DMS153 treated with DMSO at 0.1 percent for 48 hours (cell line): ENCODE results near the gene TRAK1.

ENCODE experiments used
- DNase-seq: peaks from one replicate; lab custom pipeline; 2025; ENCODE audit not compliant: unreplicated experiment; lab: John Stamatoyannopoulos, UW

The TRAK1 gene

GRCh38 chr3:42198709-42199108, 107.6 kb downstream of the TRAK1 start:
- no peak for DNase-seq

DNA sequence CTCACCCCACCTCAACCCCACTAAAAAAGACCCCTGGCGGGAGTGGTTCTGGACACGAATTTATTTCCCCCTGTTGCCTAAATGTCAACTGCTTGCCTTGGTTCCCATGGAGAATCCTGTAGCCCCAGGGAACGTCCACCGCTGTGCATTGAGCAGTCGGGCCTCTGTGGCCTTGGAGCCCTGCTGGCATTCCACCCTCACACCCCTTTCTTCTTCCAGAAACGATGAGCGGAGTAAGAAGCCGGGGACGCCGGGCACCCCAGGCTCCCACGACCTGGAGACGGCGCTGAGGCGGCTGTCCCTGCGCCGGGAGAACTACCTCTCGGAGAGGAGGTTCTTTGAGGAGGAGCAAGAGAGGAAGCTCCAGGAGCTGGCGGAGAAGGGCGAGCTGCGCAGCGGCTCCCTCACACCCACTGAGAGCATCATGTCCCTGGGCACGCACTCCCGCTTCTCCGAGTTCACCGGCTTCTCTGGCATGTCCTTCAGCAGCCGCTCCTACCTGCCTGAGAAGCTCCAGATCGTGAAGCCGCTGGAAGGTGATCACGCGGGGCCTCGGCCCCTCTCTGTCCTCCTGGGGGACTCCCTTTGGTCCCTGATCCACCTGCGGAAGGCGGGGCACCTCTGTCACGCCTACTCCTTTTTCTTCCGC, 111.2 kb downstream of the TRAK1 start:
- DNase-seq: no peak

GRCh38 chr3:42204867-42205599, 113.9 kb downstream of the TRAK1 start:
- no peak for DNase-seq

DNA sequence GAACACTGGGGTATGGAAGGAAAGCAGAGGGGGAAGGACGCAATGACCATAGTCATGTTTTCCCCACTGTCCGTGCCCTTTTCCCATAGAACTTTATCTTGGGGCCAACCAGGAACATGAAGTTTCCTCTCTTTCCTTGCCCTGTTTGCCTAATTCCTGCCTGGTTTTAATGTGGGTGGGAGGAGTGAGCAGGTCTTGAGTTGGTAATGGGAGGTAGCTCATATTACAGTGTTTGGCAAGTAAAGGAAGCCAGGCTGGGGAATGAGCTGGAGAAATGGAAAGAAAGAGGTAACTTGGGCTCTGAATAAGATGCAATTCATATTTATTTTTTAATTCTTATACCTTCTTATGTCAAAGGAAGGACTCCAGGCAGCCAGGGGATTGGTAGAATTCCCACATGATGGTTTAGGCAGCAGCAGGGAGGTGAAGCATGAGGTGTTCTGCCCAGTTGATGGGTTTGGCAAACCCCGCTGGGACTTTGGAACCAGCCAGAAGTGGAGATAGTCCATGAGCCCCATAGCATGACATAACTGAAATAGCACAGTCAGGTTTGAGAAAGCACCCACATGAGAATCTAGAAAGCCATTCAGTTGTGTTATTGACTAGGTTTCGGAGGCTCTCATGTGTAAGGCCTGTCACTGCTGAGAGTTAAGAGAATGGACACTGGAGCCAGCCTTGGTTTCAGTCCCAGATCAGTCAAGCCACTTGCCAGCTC, 114.8 kb downstream of the TRAK1 start:
- no peak for DNase-seq

- DNase-seq: no peak
Measured at GRCh38 chr3:42209917-42210316, 118.8 kb downstream of the TRAK1 start.

DNA sequence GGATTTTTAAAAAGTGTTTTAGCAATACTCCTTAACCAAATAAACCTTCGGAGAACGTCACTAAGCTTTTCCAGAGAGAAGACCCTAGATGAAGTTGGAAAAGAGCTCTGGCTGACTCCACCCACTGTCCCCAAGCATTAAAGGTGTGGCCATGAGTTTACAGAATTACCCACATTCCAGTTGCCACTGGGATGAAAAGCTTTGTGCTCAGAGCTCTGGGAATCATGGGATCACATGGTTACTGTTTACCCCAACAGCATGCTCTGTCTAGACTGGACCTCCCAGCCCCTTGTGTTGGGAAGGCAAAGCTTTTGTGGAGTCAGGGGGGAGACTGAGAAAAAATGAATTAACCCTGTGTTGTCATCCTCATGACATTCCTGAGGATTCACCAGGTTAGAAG, 119.6 kb downstream of the TRAK1 start:
- DNase-seq: no peak

DNA sequence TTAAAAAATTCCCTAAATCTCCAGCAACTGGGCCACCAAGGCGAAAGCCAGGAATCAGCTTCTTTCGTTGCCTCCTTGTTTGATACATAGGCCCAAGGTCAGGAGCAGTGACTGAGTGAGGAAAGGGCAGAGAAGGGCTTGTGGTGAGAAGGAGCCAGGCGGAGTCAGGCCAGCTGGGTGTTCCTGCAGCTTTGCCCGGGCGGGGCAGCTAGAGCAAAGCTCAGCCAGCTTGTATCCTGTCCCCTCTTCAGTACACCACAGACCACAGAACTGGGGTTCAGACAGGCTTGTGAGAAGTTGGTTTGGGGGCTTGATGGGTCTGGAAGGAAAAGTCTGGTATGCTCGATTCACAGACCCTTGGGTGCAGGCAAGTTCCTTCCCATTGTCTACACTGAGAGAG, 122.3 kb downstream of the TRAK1 start:
- DNase-seq: no peak

DNA sequence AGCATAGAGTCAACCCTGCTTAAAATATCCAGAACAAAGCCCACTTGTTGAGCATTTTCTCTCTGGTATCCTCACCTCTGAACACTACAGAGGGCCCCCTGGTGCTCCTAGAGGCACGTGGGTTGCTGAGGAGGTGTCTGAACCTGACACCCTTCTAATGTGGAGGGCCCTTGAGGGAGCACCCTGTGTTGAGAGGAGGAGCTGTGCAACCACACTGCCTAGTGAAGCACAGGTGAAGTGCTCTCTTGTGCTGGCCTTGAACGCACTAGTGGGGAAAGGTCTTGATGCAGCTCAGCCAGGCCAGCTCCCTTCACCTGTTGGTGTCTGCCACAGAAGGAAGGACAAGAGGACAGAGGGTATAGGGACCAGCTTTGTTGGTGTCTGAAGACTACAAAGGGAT, 122.9 kb downstream of the TRAK1 start:
- DNase-seq: no peak

GRCh38 chr3:42214565-42215283, 123.6 kb downstream of the TRAK1 start:
- no peak for DNase-seq

- no peak for DNase-seq
Measured at GRCh38 chr3:42216302-42216701, 125.1 kb downstream of the TRAK1 start.

- no peak for DNase-seq
Measured at GRCh38 chr3:42216931-42217333, 125.8 kb downstream of the TRAK1 start.

DNA sequence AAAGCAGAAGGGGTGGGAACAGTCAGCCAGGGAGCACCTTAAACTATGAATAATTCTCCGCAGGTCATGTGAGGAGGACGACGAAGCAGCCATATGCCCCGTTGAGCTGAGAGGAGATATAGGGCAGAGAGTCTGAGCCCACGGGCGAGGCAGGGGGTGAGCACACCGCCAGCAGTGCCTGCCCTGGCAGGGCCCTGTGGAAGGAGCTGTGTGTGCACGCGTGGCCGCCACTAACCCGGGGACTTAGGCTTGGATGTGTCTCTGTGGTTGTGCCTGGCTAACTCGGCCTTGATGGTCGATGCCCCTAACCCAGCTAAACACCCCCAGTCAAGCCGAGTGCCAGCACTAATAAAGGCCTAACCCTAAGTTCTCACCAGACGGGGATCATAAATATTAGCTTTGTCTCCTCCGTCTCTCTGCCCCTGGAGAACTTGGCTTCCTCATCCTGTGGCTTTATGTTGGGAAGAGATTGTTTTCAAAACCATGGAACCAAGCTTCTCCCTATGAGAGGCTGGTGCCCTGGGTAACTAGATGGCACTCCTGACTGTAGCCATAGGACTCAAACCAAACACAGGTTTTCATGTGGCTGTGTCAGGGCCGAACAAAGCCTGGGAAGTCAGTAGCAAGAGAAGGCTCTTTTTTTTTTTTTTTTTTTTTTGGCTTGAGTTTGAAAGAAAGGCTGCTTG, 129.4 kb downstream of the TRAK1 start:
- no peak for DNase-seq

- no peak for DNase-seq
Measured at GRCh38 chr3:42222942-42223693, 132.0 kb downstream of the TRAK1 start.

DNA sequence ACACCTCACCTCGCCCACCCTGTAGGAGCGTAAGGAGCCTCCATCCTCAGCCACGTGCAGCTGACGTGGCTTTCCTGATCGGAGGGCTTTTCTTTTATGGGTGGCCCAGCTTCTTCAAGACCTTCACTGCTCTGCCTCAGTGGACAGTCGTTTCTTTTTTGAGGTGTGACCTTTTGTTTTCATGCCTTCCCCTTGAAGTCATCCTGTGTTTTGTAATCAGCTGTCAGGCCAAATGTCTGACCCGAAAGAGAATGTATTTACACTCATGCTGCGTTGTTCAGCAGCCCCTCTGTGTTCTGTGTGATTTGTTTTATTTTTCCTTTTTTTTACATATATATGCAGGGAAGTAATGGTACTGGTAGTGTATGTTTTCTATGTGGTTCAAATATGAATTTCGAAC, 133.0 kb downstream of the TRAK1 start:
- no peak for DNase-seq

GRCh38 chr3:42224658-42225421, 133.7 kb downstream of the TRAK1 start:
- no peak for DNase-seq

GRCh38 chr3:42225486-42226363, 134.6 kb downstream of the TRAK1 start:
- no peak for DNase-seq

GRCh38 chr3:42226470-42227425, 135.6 kb downstream of the TRAK1 start:
- DNase-seq: no peak
